Stimulated activated CD8-positive, alpha-beta memory T cell treated with anti-CD3 and anti-CD28 coated beads, Interleukin-7, amount 100 ng/mL, for 48 hours (primary cell): ENCODE results near the gene DNAH2.
"Not testable (repeated sequence)": the region's sequence is repeated elsewhere in the genome, so short reads cannot be mapped to it uniquely, and the experiment has no call there.

Source experiments
- DNase-seq, 2 donors: peaks; one replicate each; pipeline ENCODE4 v3.0.0-alpha.2; 2020; ENCODE audit warnings: low read depth in 1 of 2; ENCODE audit errors: extremely low read depth in 1 of 2

Gene DNAH2

DNA sequence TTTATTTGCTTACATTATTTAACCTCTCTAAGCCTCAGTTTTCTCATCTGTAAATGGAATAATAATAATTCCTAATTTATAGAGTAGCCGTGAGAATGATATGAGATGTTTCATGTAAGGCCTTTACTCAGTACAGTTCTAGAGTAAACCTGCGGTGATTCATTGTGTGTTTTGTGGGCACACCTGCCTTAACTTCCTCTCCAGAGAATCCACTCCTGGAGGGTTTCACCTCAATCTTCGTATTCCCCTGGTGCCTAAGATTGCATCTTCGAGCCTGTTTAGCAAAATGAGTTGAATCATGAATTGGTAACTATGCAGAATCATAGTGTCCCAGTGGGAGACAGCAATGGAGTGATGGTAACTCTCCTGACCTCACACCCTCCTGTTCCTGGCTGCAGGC lies 52.3 kb downstream of the DNAH2 start:
- DNase-seq = no peak

DNA sequence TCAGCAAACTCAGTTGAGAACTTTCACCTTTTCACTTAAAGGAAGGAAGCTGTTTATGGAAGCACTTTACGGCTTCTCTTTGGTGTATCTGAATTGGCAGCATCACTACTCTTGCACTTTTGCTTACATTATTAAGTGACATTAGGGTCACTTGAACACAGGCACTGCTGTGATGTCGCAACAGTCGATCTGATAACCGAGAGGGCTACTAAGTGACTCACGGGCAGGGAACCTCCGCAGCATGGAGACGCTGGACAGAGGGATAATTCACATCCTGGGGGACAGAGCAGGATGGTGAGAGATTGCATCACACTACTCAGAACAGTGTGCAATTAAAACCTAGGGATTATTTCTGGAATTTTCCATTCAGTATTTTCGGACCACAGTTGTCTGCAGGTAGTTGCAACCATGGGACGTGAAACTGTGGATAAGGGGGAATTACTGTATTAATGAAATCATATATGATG lies 56.5 kb downstream of the DNAH2 start:
- no peak for DNase-seq

DNA sequence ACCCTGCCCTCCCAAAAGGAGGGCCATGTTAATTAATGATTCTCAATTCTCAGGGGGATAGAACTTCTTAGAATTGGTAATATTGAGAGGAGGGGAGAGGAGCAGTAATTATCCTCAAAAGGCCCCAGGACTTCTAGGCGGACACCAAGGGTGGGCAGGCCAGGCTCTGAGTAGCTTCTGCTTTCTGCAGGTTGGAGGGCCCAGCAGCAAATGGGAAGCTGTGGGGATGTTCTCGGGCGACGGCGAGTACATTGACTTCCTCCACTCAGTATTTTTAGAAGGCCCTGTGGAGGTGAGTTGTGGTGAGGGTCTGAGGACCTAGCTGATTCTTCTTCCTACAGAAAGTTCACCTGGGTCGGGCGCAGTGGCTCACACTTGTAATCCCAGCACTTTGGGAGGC lies 57.5 kb downstream of the DNAH2 start:
- DNase-seq = no peak

GRCh38 chr17:7777017-7777416 lies 59.5 kb downstream of the DNAH2 start:
- DNase-seq = no peak

GRCh38 chr17:7780736-7781135 lies 63.2 kb downstream of the DNAH2 start:
- DNase-seq = no peak

DNA sequence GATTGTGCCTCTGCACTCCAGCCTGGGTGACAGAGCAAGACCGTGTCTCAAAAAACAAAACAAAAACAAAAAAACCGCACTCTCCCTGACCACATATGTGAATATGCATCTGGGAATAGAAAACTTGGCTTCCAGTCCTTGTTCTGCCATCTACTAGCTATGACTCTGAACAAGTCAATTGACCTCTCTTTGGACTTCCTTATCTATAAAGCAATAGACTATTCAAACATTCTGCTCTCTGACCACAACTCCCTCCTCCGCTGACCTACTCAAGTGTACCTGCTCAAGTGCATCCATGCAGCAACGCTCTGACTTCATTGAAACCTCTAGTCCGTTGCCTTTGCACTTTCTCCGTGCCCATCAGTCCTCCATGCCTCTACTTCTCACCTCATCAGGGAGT lies 63.9 kb downstream of the DNAH2 start:
- DNase-seq = no peak

GRCh38 chr17:7782240-7782639 lies 64.7 kb downstream of the DNAH2 start:
- no peak for DNase-seq

- DNase-seq = no peak
Observed at GRCh38 chr17:7786866-7787265, 69.3 kb downstream of the DNAH2 start.

DNA sequence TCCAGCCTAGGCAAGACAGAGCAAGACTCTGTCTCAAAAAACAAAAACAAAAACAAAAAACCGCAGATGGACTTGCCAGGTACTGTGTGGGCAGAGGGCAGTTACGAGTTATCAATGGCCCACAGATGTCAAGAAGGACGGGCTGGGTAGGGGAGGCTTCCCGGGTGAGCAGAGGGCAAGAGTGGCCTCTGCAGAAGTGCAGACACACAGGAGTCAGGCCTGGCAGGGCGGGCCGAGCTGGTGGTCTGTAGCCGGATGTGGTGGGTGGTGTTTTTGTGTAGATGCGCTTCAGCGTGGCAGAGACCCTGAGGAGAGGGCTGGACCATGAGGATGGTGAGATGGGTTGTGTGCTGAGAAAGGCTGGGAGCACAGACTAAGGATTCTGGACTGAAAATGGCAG lies 71.6 kb downstream of the DNAH2 start:
- DNase-seq = no peak

- DNase-seq = no peak
Observed at GRCh38 chr17:7790150-7790549, 72.6 kb downstream of the DNAH2 start.

DNA sequence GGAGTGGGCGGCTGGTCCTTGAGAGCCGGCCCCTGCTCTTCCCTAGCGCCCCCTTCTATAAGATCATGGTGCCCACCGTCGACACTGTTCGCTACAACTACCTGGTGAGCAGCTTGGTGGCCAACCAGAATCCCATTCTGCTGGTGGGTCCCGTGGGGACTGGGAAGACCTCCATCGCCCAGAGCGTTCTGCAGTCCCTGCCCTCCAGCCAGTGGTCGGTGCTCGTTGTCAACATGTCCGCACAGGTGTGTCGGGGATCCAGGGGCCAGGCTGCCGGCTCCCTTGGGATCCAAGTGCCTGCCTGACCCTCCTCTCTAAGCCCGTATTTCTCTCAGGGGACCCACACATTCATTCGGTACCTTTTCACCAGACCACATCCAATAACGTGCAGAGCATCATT lies 75.1 kb downstream of the DNAH2 start:
- DNase-seq = no peak

DNA sequence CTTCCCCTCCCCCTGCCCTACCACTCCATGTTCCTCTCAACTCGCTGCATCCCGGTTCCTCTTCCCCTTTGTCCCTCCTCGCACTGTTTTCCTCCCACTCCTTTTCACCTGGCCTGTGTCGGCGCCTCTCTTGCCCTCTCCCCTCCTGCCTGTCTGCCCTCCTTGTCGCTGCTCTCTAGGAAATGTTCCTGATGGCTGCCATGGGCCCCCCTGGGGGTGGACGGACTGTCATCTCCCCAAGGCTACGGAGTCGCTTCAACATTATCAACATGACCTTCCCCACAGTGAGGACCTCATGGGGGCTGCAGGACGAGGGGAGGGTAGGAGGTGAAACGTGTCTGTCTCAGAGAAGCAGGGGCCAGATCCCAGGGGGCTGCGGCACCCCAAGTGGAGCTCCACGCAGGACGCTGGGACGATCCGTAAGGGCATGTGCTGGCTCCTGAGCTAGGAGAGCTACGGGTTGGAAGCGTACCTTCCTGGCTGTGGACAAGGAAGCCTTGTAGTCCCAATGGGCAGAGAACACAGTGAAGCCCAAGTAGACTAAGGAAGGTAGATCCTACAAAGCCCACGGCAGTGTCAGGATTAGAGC lies 76.6 kb downstream of the DNAH2 start:
- no peak for DNase-seq

DNA sequence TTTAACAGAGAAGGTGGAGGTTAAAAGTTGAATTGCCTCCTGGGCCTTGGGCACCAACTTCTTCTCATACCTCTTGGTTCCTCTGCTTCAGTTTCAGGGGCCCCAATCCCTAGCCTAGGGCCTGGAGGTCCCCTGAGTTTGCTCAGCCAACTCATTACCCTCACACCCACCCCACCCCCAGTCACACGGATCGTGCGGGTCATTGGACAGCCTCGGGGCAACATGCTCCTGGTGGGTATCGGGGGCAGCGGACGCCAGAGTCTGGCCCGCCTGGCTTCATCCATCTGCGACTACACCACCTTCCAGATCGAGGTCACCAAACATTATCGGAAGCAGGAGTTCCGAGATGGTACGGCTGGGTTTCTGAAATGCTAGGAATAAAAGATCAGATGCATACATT lies 80.4 kb downstream of the DNAH2 start:
- DNase-seq = no peak

GRCh38 chr17:7798839-7799238 lies 81.3 kb downstream of the DNAH2 start:
- no peak for DNase-seq

DNA sequence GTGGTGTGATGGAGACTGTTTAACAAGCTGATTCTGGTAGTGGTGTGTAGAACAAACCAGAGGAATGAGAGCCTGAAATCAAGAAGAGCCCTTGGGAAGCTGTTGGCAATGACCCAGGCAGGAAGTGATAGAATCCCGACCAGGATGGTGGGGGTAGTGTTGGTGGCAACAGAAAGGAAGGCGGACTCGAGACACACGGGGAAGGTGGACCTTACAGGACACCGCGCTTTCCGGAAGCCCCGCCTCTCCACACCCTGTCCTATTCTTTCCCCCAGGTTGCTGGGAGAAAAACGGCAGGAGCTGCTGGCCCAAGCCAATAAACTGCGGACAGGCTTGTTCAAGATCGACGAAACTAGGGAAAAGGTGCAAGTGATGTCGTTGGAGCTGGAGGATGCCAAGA lies 86.4 kb downstream of the DNAH2 start:
- DNase-seq = no peak

GRCh38 chr17:7806587-7806986 lies 89.0 kb downstream of the DNAH2 start:
- no peak for DNase-seq

DNA sequence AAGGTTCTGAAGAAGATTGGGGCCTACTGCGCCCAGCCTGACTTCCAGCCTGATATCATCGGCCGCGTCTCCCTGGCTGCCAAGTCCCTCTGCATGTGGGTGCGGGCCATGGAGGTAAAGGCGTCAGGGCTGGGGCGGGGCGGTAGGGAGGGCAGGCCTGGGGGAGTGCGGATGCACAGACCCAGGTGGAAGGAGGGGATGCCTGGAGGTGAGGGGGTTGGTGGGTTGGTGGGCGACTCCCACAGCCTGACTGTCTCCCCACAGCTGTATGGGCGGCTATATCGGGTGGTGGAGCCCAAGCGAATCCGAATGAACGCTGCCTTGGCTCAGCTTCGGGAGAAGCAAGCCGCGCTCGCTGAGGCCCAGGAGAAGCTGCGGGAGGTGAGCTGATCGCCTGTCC lies 89.7 kb downstream of the DNAH2 start:
- no peak for DNase-seq

GRCh38 chr17:7809086-7809790 lies 91.7 kb downstream of the DNAH2 start:
- DNase-seq = no peak

DNA sequence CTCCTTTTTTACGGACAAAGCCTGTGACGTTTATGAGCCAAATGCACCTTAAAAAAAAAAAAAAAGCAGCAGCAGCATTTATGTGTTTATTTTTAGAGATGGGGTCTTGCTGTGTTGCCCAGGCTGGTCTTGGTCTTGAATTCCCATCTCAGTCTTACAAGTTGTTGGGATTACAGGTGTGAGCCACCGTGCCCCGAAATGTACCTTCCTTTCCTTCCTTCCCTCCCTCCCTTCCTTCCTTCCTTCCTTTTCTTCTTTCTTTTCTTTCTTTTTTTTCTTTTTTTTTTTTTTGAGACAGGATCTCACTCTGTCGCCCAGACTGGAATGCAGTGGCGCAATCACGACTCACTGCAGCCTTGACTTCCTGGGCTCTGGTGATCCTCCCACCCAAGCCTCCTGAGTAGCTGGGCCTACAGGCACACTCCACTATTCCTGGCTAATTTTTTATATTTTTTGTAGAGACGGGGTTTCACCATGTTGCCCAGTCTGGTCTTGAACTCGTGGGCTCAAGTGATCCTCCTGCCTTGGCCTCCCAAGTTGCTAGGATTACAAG lies 92.3 kb downstream of the DNAH2 start:
- not testable (repeated sequence) for DNase-seq

DNA sequence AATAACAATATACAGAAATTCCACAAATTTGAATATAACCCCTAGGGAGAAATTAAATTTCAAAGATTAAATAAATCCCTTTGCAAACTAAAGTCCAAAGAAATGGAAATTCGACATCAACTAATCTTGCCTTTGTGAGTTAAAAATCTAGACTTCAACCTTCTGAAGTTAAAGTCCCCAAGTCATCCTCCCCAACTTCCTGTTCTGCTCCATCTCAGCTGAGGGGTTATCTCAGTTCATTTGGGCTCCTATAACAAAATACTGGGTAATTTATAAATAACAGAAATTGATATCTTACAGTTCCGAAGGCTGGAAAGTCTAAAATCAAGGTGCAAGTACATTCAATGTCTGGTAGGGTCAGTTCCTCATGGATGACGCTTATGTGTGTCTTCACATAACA lies 93.7 kb downstream of the DNAH2 start:
- DNase-seq = no peak

- DNase-seq = no peak
Observed at GRCh38 chr17:7814969-7815368, 97.4 kb downstream of the DNAH2 start.

- no peak for DNase-seq
Observed at GRCh38 chr17:7816926-7817642, 99.5 kb downstream of the DNAH2 start.
